ENCODE results near the gene CCBE1. TPM values are rescaled to one million over a fixed set of nuclear protein-coding genes. Genes with fewer than 3 reads are reported as not detected.

The CCBE1 gene
- total RNA-seq, 3 donors from 2014 or later (not counting 1 experiment from before 2014, with no cell fraction given) = 0.05 TPM; not detected in 2

DNA sequence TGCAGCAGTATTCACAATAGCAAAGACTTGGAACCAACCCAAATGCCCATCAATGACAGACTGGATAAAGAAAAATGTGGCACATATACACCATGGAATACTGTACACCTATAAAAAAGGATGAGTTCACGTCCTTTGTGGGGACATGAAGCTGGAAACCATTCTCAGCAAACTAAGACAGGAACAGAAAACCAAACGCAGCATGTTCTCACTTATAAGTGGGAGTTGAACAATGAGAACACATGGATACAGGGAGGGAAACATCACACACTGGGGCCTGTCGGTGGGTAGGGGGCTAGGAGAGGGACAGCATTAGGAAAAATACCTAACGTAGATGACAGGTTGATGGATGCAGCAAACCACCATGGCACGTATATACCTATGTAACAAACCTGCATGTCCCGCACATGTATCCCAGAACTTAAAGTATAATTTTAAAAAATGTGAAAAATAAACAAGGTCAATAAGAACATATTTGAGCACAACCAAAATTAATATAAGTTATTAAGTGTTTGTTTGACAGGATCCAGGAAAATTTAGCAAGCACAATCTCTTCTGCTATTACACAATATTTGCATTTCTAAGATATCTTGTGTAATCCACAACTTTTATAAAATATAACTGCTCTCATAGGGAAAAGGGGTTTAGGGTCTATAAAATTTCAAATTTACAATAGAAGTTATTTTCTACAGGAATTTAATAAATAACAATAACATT lies 22.9 kb downstream of the CCBE1 start:
- no peaks in the 10 kb centered on the region for H3K36me3 Mint-ChIP-seq
- intact Hi-C loops (cut with micrococcal nuclease) = no loop called here
- no peak overlapping the region for H3K4me3 Mint-ChIP-seq
- DNase-seq (no peak), ATAC-seq (no peak)
- Histone ChIP-seq H3K27me3 (ENCODE audit: control insufficient read depth, insufficient read depth, low read length) (no peaks in the 10 kb centered on the region), H3K9me3 (ENCODE audit: control insufficient read depth, insufficient read depth, low read length) (no peaks in the 10 kb centered on the region), H3K4me1 (ENCODE audit: control insufficient read depth, insufficient read depth, low read length) (no peaks in the 10 kb centered on the region), H3K36me3 (ENCODE audit: control insufficient read depth, insufficient read depth, low read length) (no peaks in the 10 kb centered on the region), H3K27ac (ENCODE audit: low read length) (no peak overlapping the region), H3K4me3 (ENCODE audit: low read length) (no peak overlapping the region)
- no peak overlapping the region for H3K27ac Mint-ChIP-seq
- no peaks in the 10 kb centered on the region for H3K4me1 Mint-ChIP-seq
- H3K27me3 Mint-ChIP-seq (ENCODE audit: low read depth in 2 of 2) = no peaks in the 10 kb centered on the region
- WGBS (ENCODE audit: insufficient coverage) = 90% methylated on average over 4 of the region's 6 CpGs
- no peaks in the 10 kb centered on the region for H3K9me3 Mint-ChIP-seq
- TF ChIP-seq, protein P1, sequence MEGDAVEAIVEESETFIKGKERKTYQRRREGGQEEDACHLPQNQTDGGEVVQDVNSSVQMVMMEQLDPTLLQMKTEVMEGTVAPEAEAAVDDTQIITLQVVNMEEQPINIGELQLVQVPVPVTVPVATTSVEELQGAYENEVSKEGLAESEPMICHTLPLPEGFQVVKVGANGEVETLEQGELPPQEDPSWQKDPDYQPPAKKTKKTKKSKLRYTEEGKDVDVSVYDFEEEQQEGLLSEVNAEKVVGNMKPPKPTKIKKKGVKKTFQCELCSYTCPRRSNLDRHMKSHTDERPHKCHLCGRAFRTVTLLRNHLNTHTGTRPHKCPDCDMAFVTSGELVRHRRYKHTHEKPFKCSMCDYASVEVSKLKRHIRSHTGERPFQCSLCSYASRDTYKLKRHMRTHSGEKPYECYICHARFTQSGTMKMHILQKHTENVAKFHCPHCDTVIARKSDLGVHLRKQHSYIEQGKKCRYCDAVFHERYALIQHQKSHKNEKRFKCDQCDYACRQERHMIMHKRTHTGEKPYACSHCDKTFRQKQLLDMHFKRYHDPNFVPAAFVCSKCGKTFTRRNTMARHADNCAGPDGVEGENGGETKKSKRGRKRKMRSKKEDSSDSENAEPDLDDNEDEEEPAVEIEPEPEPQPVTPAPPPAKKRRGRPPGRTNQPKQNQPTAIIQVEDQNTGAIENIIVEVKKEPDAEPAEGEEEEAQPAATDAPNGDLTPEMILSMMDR (IDR thresholded peaks at IDR 0.05) = no peak

DNA sequence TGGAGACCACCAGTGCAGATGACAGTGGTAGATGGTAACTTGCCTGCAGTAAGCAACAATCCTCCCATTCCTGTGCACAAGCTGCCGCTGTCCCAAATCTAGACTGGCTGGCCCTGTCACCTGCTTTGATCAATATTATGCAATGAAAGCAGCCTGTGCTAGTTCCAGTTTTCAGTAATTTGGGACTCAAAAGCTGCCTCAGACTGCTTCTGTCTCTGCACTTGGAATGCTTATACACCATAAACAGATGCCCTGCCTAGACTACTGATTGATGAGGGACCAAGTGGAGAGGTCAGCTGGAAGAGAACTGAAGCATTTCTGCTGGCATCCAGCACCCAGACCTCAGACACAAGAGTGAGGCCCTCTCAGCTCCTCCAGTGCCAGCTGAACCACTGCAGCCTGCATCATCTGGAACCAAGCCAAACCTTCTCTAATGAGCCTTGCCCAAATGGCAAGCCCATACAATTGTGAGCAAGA lies 24.9 kb downstream of the CCBE1 start:
- no peaks in the 10 kb centered on the region for H3K4me1 ChIP-seq (ENCODE audit: control insufficient read depth, insufficient read depth, low read length)
- DNase-seq (no peak), ATAC-seq (no peak)
- H3K36me3 ChIP-seq (ENCODE audit: control insufficient read depth, insufficient read depth, low read length) = no peaks in the 10 kb centered on the region
- Mint-ChIP-seq H3K36me3 (no peaks in the 10 kb centered on the region), H3K9me3 (no peaks in the 10 kb centered on the region), H3K27me3 (ENCODE audit: low read depth in 2 of 2) (no peaks in the 10 kb centered on the region), H3K4me1 (no peaks in the 10 kb centered on the region), H3K4me3 (no peak overlapping the region), H3K27ac (no peak overlapping the region)
- H3K4me3 ChIP-seq (ENCODE audit: low read length) = no peak overlapping the region
- 100% methylated on average over 1 of the region's 1 CpG for WGBS (ENCODE audit: insufficient coverage)
- H3K9me3 ChIP-seq (ENCODE audit: control insufficient read depth, insufficient read depth, low read length) = no peaks in the 10 kb centered on the region
- no peak overlapping the region for H3K27ac ChIP-seq (ENCODE audit: low read length)
- intact Hi-C loops (cut with micrococcal nuclease) = no loop called here
- H3K27me3 ChIP-seq (ENCODE audit: control insufficient read depth, insufficient read depth, low read length) = no peaks in the 10 kb centered on the region
- TF ChIP-seq, protein P1 (IDR thresholded peaks at IDR 0.05) = no peak

DNA sequence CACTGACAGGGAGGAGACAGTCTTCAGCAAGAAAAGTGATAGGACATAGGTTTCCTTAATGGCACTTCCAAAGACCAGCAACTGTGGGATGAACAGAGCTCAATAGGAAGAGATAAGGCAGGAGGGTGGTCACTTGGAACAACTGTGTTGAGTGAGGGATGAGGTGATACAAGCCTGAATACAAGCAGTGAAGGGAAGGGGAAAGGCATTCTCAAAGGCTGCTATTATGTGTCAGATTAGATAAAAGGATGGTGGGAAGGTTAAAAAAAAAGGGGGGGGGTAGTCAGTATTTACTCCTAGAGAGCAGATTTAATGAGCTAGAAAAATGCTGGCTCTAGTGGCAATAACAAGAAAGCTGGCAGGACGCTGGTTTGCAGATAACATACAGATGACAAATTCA lies 25.7 kb downstream of the CCBE1 start:
- Histone ChIP-seq H3K4me1 (ENCODE audit: control insufficient read depth, insufficient read depth, low read length) (no peaks in the 10 kb centered on the region), H3K27ac (ENCODE audit: low read length) (no peak overlapping the region), H3K9me3 (ENCODE audit: control insufficient read depth, insufficient read depth, low read length) (no peaks in the 10 kb centered on the region), H3K36me3 (ENCODE audit: control insufficient read depth, insufficient read depth, low read length) (no peaks in the 10 kb centered on the region), H3K27me3 (ENCODE audit: control insufficient read depth, insufficient read depth, low read length) (no peaks in the 10 kb centered on the region), H3K4me3 (ENCODE audit: low read length) (no peak overlapping the region)
- no peak overlapping the region for H3K27ac Mint-ChIP-seq
- no peak overlapping the region for H3K4me3 Mint-ChIP-seq
- H3K4me1 Mint-ChIP-seq = no peaks in the 10 kb centered on the region
- no peak for DNase-seq
- H3K27me3 Mint-ChIP-seq (ENCODE audit: low read depth in 2 of 2) = no peaks in the 10 kb centered on the region
- TF ChIP-seq, protein P1 (IDR thresholded peaks at IDR 0.05) = no peak
- WGBS (ENCODE audit: insufficient coverage) = 81% methylated on average over 1 of the region's 1 CpG
- intact Hi-C loops (cut with micrococcal nuclease) = no loop called here
- no peaks in the 10 kb centered on the region for H3K9me3 Mint-ChIP-seq
- no peaks in the 10 kb centered on the region for H3K36me3 Mint-ChIP-seq
- ATAC-seq = no peak

All from natural killer cell (primary cell).